MCF 10A (cell line): ENCODE results near the gene OBP2A. TPM values are rescaled to one million over a fixed set of nuclear protein-coding genes. Genes with fewer than 3 reads are reported as not detected.
A peak's percentile ranks its signal among the peaks of the same experiment; 100 is the strongest.

Experiments used
- BruUV-seq: library from RNA; stranded (reverse); fragments of 400-500 nt; replicated peaks from 2 replicates; lab custom pipeline; 2021; lab: Mats Ljungman, UMichigan
- CTCF ChIA-PET: fragments of 300-600 bp; sonication (Branson Sonifier 250); formaldehyde crosslinking; extraction: SDS; loops from one replicate; lab custom pipeline; 2021; ENCODE audit warnings: antibody characterized with exemption, inconsistent platforms; lab: Yijun Ruan, JAX
- POLR2A ChIA-PET: fragments of 300-600, 350-650 bp; sonication (Branson Sonifier 250); formaldehyde crosslinking; extraction: SDS; loops from one replicate; lab custom pipeline; 2020; ENCODE audit warnings: antibody characterized with exemption, inconsistent platforms; lab: Yijun Ruan, JAX
- DNase-seq: peaks from one replicate; pipeline ENCODE4 v3.0.0-alpha.2; 2018; ENCODE audit not compliant: unreplicated experiment
- H3K27ac Mint-ChIP-seq: one replicate; pipeline ENCODE4 v1.8.0; 2022; ENCODE audit warnings: mild to moderate bottlenecking, low read depth, mixed read lengths; ENCODE audit not compliant: unreplicated experiment
- H3K27me3 Mint-ChIP-seq: one replicate; pipeline ENCODE4 v1.8.0; 2022; ENCODE audit warnings: mixed read lengths; ENCODE audit not compliant: insufficient read depth, unreplicated experiment
- H3K36me3 Mint-ChIP-seq: one replicate; pipeline ENCODE4 v1.8.0; 2022; ENCODE audit warnings: mild to moderate bottlenecking, moderate library complexity, mixed read lengths; ENCODE audit not compliant: insufficient read depth, unreplicated experiment
- H3K4me1 Mint-ChIP-seq: one replicate; pipeline ENCODE4 v1.8.0; 2022; ENCODE audit warnings: mixed read lengths; ENCODE audit not compliant: insufficient read depth, unreplicated experiment
- H3K4me3 Mint-ChIP-seq: one replicate; pipeline ENCODE4 v1.8.0; 2022; ENCODE audit warnings: mild to moderate bottlenecking, moderate library complexity, mixed read lengths; ENCODE audit not compliant: unreplicated experiment
- H3K9me3 Mint-ChIP-seq: one replicate; pipeline ENCODE4 v1.8.0; 2022; ENCODE audit warnings: mixed read lengths; ENCODE audit not compliant: unreplicated experiment
- CTCF ChIP-seq: fragments of 200-600 bp; IDR thresholded peaks from one replicate; pipeline ENCODE4 v1.8.0; 2022; ENCODE audit warnings: antibody characterized with exemption, mild to moderate bottlenecking; ENCODE audit not compliant: unreplicated experiment
- intact Hi-C: fragments of 100-400 bp; cut with micrococcal nuclease; formaldehyde crosslinking; loops from 2 replicates; pipeline ENCODE4 v1.14.1; 2022
- total RNA-seq: library from RNA; stranded (reverse); gene quantifications from 2 replicates; pipeline ENCODE4 v1.2.3, GENCODE V29; 2022

OBP2A gene
- total RNA-seq, 1 experiment from 2014 or later, result not detected

- POLR2A ChIA-PET, result no interaction called here
- Mint-ChIP-seq H3K27ac (no peak overlapping the region), H3K27me3 (peaks cover 5% of the 10 kb centered on the region), H3K9me3 (no peaks in the 10 kb centered on the region), H3K4me1 (no peaks in the 10 kb centered on the region), H3K36me3 (no peaks in the 10 kb centered on the region), H3K4me3 (no peak overlapping the region)
- no TSS peak for BruUV-seq
- intact Hi-C loops, result no loop called here
- peak; percentile 13 for DNase-seq
- no peak for TF ChIP-seq CTCF
- CTCF ChIA-PET, result interaction anchor here (0.6 kb wide), 1 partner anchor 199 kb away, joined by 3 read pairs; no protein-coding TSS in a partner anchor
Measured at GRCh38 chr9:135524130-135524861, 21.6 kb upstream of the OBP2A start.

- Mint-ChIP-seq H3K4me1 (no peaks in the 10 kb centered on the region), H3K36me3 (no peaks in the 10 kb centered on the region), H3K27ac (no peak overlapping the region), H3K9me3 (no peaks in the 10 kb centered on the region), H3K27me3 (peaks cover 6% of the 10 kb centered on the region), H3K4me3 (no peak overlapping the region)
- DNase-seq, result no peak
- no peak for TF ChIP-seq CTCF
- intact Hi-C loops, result no loop called here
- ChIA-PET CTCF (interaction anchor here (0.6 kb wide), 1 partner anchor 268 kb away, joined by 3 read pairs; no protein-coding TSS in a partner anchor), POLR2A (no interaction called here)
- BruUV-seq, result no TSS peak
Measured at GRCh38 chr9:135525241-135526088, 20.5 kb upstream of the OBP2A start.

DNA sequence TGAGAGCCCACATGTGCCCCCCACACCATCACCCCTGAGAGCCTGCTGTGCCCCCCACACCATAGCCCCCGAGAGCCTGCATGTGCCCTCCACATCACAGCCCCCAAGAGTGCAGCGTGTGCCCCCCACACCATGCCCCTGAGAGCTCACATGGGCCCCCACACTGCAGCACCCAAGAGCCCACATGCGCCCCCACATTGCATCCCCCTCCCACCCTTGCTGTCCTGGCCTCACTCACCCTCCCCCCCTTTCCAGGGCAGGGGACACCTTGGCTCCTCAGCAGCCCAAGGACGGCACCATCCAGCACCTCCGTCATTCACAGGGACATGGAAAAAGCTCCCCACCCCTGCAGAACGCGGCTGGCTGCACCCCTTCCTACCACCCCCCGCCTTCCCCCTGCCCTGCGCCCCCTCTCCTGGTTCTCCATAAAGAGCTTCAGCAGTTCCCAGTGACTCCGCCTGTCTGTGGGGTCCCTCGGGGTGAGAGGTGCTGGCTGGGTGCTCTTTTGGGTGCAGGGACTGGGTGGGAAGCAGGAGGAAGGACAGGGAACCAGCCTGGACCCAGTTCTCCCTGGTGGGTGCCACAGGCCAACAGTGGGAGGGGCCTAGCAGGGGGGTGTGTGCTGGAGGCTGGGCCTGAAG is 19.7 kb upstream of the OBP2A start:
- Mint-ChIP-seq H3K27ac (no peak overlapping the region), H3K4me1 (no peaks in the 10 kb centered on the region), H3K4me3 (no peak overlapping the region), H3K27me3 (peaks cover 12% of the 10 kb centered on the region), H3K9me3 (no peaks in the 10 kb centered on the region), H3K36me3 (no peaks in the 10 kb centered on the region)
- no peak for TF ChIP-seq CTCF
- CTCF ChIA-PET, result interaction anchor here (0.6 kb wide), 1 partner anchor 268 kb away, joined by 3 read pairs; no protein-coding TSS in a partner anchor
- POLR2A ChIA-PET, result interaction anchor here (0.6 kb wide), 1 partner anchor 308 kb away, joined by 3 read pairs; no protein-coding TSS in a partner anchor
- intact Hi-C loops, result no loop called here
- no TSS peak for BruUV-seq
- DNase-seq, result no peak
